ENCODE data around the gene PTPRR.

Gene PTPRR

DNA sequence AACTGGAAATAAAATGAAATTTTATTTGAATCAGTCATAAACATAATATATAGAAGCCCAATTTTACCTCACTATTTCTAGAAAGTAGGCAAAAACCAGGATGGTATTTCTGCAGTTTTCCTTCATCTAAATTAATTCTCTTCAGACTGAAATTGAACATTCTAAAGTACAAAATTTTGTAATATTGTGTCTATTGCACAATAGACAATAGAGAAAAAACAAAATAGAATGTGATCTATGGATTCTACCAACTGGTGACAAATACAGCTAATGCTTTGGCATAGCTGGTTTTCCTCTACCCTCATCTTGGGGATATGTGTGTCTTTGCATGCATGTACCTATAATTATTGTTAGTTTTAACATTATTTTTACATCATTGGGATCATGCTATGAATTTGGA lies 8.5 kb upstream of the PTPRR start:
- TF ChIP-seq, protein P1, sequence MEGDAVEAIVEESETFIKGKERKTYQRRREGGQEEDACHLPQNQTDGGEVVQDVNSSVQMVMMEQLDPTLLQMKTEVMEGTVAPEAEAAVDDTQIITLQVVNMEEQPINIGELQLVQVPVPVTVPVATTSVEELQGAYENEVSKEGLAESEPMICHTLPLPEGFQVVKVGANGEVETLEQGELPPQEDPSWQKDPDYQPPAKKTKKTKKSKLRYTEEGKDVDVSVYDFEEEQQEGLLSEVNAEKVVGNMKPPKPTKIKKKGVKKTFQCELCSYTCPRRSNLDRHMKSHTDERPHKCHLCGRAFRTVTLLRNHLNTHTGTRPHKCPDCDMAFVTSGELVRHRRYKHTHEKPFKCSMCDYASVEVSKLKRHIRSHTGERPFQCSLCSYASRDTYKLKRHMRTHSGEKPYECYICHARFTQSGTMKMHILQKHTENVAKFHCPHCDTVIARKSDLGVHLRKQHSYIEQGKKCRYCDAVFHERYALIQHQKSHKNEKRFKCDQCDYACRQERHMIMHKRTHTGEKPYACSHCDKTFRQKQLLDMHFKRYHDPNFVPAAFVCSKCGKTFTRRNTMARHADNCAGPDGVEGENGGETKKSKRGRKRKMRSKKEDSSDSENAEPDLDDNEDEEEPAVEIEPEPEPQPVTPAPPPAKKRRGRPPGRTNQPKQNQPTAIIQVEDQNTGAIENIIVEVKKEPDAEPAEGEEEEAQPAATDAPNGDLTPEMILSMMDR (conservative IDR thresholded peaks at IDR 0.05; ENCODE audit: low read depth, low read length), result no peak
- H3K4me3 ChIP-seq (ENCODE audit: low read depth, low read length), result no peak overlapping the region
- no peak for DNase-seq (ENCODE audit: low read depth)

DNA sequence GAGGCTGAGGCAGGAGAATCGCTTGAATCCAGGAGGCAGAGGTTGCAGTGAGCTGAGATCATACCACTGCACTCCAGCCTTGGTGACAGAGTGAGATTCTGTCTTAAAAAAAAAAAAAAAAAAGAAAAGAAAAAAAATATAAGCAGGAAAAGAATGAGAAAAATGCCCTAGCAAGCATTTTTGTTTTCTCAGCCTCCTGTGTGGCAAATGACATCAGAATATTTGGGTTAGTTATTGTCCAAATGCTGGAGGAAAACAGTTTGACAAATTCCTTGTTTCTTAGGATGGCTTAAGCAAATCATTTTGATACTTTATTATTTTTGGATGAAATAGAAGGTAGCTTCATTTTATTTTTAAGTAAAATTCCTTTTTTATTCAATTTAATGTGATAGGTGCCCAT lies 7.5 kb upstream of the PTPRR start:
- DNase-seq (ENCODE audit: low read depth), result peak; percentile 6
- no peak overlapping the region for H3K4me3 ChIP-seq (ENCODE audit: low read depth, low read length)
- TF ChIP-seq, protein P1 (conservative IDR thresholded peaks at IDR 0.05; ENCODE audit: low read depth, low read length), result no peak

DNA sequence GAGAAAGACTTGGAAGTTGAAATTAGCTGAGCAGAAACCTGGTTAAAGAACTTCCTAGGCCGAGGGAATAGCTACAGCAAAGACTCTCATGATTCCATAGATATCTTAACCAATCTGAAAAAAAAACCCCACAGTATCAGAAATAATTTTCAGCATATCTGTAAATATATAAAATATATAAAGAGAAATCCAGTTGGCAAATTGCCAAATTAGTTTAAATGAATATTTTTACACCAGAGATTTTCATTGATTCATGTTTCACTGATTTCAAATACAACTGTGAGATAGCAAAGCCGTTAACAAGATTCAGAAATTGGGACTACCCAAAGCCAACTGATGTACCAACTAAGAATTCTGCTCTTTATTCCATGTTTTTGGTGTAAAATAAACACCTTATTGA lies 6.8 kb upstream of the PTPRR start:
- TF ChIP-seq, protein P1 (conservative IDR thresholded peaks at IDR 0.05; ENCODE audit: low read depth, low read length), result no peak
- DNase-seq (ENCODE audit: low read depth), result no peak
- H3K4me3 ChIP-seq (ENCODE audit: low read depth, low read length), result no peak overlapping the region

DNA sequence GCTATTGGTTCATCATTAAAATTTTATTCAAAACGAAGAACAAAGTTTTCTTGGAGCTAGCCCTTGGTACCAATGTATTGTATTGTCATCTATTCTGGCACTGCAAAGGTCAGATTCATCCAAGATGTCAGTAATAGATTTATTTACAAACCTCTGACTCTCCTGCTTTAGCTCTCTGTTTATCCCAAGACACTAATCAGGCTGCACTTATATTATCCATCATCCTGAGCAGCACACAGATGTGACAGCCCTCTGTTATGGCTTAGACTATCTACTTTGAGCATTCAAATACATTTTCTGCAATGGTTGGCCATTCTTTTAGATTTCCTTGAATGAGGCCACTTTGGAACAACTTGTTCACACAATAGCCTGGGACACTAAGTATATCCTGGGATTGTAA lies 5.0 kb upstream of the PTPRR start:
- TF ChIP-seq, protein P1 (conservative IDR thresholded peaks at IDR 0.05; ENCODE audit: low read depth, low read length), result no peak
- no peak for DNase-seq (ENCODE audit: low read depth)
- H3K4me3 ChIP-seq (ENCODE audit: low read depth, low read length), result no peak overlapping the region

DNA sequence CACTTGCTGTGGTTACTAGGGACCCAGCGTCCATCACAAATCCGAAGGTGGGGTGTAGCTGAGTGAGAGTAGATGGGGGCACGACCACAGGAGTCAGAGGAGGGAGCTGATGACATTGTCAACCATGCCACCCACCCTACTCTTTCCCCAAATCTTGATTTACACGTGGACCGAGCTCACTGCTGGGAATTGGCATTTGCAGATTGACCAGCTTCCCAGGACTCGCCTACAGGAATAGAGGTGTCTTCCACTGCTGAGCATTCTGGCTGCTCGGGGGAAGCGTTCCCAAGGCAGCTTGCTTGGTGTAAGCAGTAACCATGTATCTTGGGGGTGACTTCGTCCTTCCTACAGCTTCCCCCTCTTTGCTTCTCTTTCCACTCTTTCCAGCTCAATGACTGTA lies 353 bp upstream of the PTPRR start:
- TF ChIP-seq, protein P1 (conservative IDR thresholded peaks at IDR 0.05; ENCODE audit: low read depth, low read length), result no peak
- no peak overlapping the region for H3K4me3 ChIP-seq (ENCODE audit: low read depth, low read length)
- DNase-seq (ENCODE audit: low read depth), result no peak

DNA sequence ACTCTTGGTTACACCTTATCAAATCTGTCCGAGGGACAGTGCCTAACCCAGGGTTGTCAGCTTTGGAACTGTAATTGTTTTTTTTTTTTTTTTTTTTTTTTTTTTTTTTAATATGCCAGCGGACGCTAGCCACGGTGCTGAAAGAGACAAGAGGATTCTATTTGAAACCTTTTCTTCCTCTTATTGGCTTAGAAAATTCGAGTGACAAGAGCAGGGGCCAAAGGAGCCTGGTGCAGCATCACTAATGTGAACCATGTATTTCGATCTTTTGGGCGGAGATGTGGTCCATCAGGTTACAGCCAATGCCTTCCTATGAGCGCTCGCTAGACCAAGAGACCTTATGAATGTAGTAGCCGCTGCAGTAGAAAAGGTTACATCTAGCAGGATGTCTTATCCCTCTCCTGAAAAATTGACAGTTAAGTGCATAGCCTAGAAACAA lies 922 bp downstream of the PTPRR start:
- H3K4me3 ChIP-seq (ENCODE audit: low read depth, low read length), result no peak overlapping the region
- peak; percentile 28 for DNase-seq (ENCODE audit: low read depth)
- TF ChIP-seq, protein P1 (conservative IDR thresholded peaks at IDR 0.05; ENCODE audit: low read depth, low read length), result no peak

DNA sequence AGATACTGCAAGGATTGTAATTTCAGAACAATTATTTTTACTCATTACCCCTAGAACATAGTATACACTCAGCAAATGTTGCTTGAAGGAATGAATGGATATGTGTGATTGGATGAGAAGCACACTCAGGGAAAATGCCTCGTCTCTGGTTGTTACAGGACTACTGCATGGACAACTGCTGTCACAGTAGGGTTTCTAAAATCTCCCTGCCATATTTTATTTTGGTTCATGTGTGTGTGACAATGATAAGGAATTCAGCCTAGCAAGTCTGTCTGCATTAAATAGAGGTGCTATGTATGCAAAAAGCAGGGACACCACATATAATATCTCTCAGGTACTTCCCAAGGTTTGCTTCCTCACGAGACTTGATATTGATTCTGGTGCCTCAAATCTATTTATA lies 1.4 kb downstream of the PTPRR start:
- TF ChIP-seq, protein P1 (conservative IDR thresholded peaks at IDR 0.05; ENCODE audit: low read depth, low read length), result no peak
- no peak for DNase-seq (ENCODE audit: low read depth)
- H3K4me3 ChIP-seq (ENCODE audit: low read depth, low read length), result no peak overlapping the region
